Heart left ventricle (tissue), 16 donors: Measurements from ENCODE around the gene BNIP5. TPM values are rescaled to one million over a fixed set of nuclear protein-coding genes. Genes with fewer than 3 reads are reported as not detected.

Experiments used
- ATAC-seq, 4 donors: fragments of 200-7000 bp; cut with Tn5 transposase; one replicate each; pipeline ENCODE4 v1.9.1; 2020 to 2022; ENCODE audit warnings: moderate library complexity in 4 of 4, mild to moderate bottlenecking in 3 of 4, moderate number of reproducible peaks in 1 of 4
- DNase-seq, 5 donors: peaks; one replicate each; pipeline ENCODE4 v3.0.0-alpha.2; 2020
- H3K27ac ChIP-seq, 12 donors: fragments of 200-600 bp; sonication (generic) in 4 of 12; one replicate each; pipeline versions ENCODE4 v1.5.0 to v1.8.0; 2016 to 2022; ENCODE audit warnings: mild to moderate bottlenecking in 2 of 12
- H3K27me3 ChIP-seq, 9 donors: fragments of 200-600 bp; sonication (generic) in 2 of 9; one replicate each; pipeline versions ENCODE4 v1.5.1 to v1.8.0; 2016 to 2022; ENCODE audit warnings: mild to moderate bottlenecking in 3 of 9
- H3K36me3 ChIP-seq, 9 donors: fragments of 200-600 bp; sonication (generic) in 2 of 9; one replicate each; pipeline versions ENCODE4 v1.5.0 to v1.8.0; 2018 to 2022; ENCODE audit warnings: mild to moderate bottlenecking in 2 of 9
- H3K4me1 ChIP-seq, 12 donors: fragments of 200-600 bp; sonication (generic) in 4 of 12; one replicate each; pipeline versions ENCODE4 v1.5.0 to v1.8.0; 2016 to 2022; ENCODE audit warnings: mild to moderate bottlenecking in 3 of 12
- H3K4me3 ChIP-seq, 12 donors: fragments of 200-600 bp; sonication (generic) in 4 of 12; one replicate each; pipeline versions ENCODE4 v1.5.0 to v1.8.0; 2017 to 2022; ENCODE audit warnings: mild to moderate bottlenecking in 9 of 12, moderate library complexity in 4 of 12
- H3K9me3 ChIP-seq, 12 donors: fragments of 200-600 bp; sonication (generic) in 4 of 12; one replicate each; pipeline versions ENCODE4 v1.5.0 to v1.8.0; 2016 to 2022; ENCODE audit warnings: mild to moderate bottlenecking in 1 of 12
- POLR2A ChIP-seq, 2 donors: fragments of 450-650 bp; IDR thresholded peaks; one replicate each; pipeline ENCODE4 v1.6.1; 2017; ENCODE audit warnings: antibody characterized with exemption in 2 of 2, mild to moderate bottlenecking in 2 of 2, moderate library complexity in 2 of 2
- WGBS, 4 donors: extraction: QIAGEN DNeasy Blood & Tissue Kit in 2 of 4; methylation state at CpG; one replicate each; pipeline versions ENCODE4 v1.1.5 to v1.1.7; 2013 to 2018; 5-methylcytosine and 5-hydroxymethylcytosine counted together
- intact Hi-C, 10 donors: fragments of 100-400 bp; cut with DNase I; formaldehyde crosslinking; loops; one replicate each; pipeline versions ENCODE4 v1.11.1 to v1.14.2; 2022
- polyA plus RNA-seq, 2 donors: library from polyadenylated mRNA; stranded (reverse); fragments of 200-250 nt; gene quantifications; one replicate each; pipeline ENCODE4 v1.2.3, GENCODE V29; 2013
- total RNA-seq, 9 donors: library from RNA; depleted of rRNA in 2 of 9; stranded (reverse); fragments of >200 nt in 2 of 9; fragmentation: NEBNext Ultra II Directional in 3 of 9; extraction: Animal tissue kit (Norgen Biotek cat#: 25700) in 3 of 9; gene quantifications; one replicate each; pipeline versions ENCODE4 v1.1.0 to v1.2.4, GENCODE V29; 2016 to 2023
- TF ChIP-seq, protein P1 (sequence below), 12 donors: fragments of 200-600 bp; sonication (generic) in 4 of 12; IDR thresholded peaks; one replicate each; pipeline versions ENCODE4 v1.5.0 to v1.8.0; 2018 to 2022; ENCODE audit warnings: antibody characterized with exemption in 12 of 12, mild to moderate bottlenecking in 5 of 12
- donor health status: ischemic (EF 13 %, LVEDD 7.1; RV severe dilation, severe dysfunction).
- donor health status: healthy with polysubstance abuse.
- donor health status: DM: no; HTN: yes; CAD: no.
- donor health status: DM: no; HTN: no; CAD: no.
- donor health status: ischemic (EF 25% LVEDD 6.9; RV normal size, moderate dysfunction).
- donor health status: ischemic (EF 25% LVEDD 5.7; RV mildly dilated, moderate dysfunction).
- donor health status: healthy.
- donor health status: DM: yes; HTN: yes; CAD: no.
- donor health status: ischemic (EF 35%, LVEDD 5.7; RV mildly dilated, moderate dysfunction).
- donor health status: nonischemic (EF 11% LVEDD 7.7; RV severe dilation, severe dysfunction).
- donor health status: DM: yes; HTN: yes; CAD: no.
- donor health status: PGD.
- donor health status: ischemic (EF 29% LVEDD 5.4; RV normal size, mild dysfunction).
- donor health status: nonischemic (EF 23%, LVEDD 6.1; RV moderate dilation, normal function).

The BNIP5 gene
- total and polyA plus RNA-seq, 11 donors: not detected

GRCh38 chr6:36337814-36338213 is 1.1 kb upstream of the BNIP5 start:
- TF ChIP-seq, protein P1, sequence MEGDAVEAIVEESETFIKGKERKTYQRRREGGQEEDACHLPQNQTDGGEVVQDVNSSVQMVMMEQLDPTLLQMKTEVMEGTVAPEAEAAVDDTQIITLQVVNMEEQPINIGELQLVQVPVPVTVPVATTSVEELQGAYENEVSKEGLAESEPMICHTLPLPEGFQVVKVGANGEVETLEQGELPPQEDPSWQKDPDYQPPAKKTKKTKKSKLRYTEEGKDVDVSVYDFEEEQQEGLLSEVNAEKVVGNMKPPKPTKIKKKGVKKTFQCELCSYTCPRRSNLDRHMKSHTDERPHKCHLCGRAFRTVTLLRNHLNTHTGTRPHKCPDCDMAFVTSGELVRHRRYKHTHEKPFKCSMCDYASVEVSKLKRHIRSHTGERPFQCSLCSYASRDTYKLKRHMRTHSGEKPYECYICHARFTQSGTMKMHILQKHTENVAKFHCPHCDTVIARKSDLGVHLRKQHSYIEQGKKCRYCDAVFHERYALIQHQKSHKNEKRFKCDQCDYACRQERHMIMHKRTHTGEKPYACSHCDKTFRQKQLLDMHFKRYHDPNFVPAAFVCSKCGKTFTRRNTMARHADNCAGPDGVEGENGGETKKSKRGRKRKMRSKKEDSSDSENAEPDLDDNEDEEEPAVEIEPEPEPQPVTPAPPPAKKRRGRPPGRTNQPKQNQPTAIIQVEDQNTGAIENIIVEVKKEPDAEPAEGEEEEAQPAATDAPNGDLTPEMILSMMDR (IDR thresholded peaks at IDR 0.05): no peak
- no peak for TF ChIP-seq POLR2A (IDR thresholded peaks at IDR 0.05)
- H3K36me3 ChIP-seq: no peaks in the 10 kb centered on the region
- peaks cover 0 to 34% (median 10%) of the 10 kb centered on the region in 9 donors for H3K27me3 ChIP-seq
- ATAC-seq: peak in 1 of 4 donors; percentile 16
- no peaks in the 10 kb centered on the region for H3K9me3 ChIP-seq
- no peak for DNase-seq
- no peak overlapping the region for H3K4me3 ChIP-seq
- no peak overlapping the region for H3K27ac ChIP-seq
- peaks cover 0 to 29% (median 17%) of the 10 kb centered on the region in 12 donors for H3K4me1 ChIP-seq
- intact Hi-C loops: no loop called here
- WGBS, 4 donors: 89 to 96% (median 91%) methylated on average over 1 of the region's 1 CpG

- TF ChIP-seq, protein P1 (IDR thresholded peaks at IDR 0.05): no peak
- TF ChIP-seq POLR2A (IDR thresholded peaks at IDR 0.05): no peak
- H3K4me3 ChIP-seq: no peak overlapping the region
- H3K9me3 ChIP-seq: no peaks in the 10 kb centered on the region
- ATAC-seq (no peak), DNase-seq (no peak)
- H3K4me1 ChIP-seq: peaks cover 0 to 28% (median 17%) of the 10 kb centered on the region in 12 donors
- intact Hi-C loops: no loop called here
- WGBS, 4 donors: 87 to 94% (median 89%) methylated on average over 5 of the region's 5 CpGs
- peaks cover 0 to 35% (median 9%) of the 10 kb centered on the region in 9 donors for H3K27me3 ChIP-seq
- H3K27ac ChIP-seq: no peak overlapping the region
- H3K36me3 ChIP-seq: no peaks in the 10 kb centered on the region
Observed at GRCh38 chr6:36336208-36336710, 429 bp downstream of the BNIP5 start.

DNA sequence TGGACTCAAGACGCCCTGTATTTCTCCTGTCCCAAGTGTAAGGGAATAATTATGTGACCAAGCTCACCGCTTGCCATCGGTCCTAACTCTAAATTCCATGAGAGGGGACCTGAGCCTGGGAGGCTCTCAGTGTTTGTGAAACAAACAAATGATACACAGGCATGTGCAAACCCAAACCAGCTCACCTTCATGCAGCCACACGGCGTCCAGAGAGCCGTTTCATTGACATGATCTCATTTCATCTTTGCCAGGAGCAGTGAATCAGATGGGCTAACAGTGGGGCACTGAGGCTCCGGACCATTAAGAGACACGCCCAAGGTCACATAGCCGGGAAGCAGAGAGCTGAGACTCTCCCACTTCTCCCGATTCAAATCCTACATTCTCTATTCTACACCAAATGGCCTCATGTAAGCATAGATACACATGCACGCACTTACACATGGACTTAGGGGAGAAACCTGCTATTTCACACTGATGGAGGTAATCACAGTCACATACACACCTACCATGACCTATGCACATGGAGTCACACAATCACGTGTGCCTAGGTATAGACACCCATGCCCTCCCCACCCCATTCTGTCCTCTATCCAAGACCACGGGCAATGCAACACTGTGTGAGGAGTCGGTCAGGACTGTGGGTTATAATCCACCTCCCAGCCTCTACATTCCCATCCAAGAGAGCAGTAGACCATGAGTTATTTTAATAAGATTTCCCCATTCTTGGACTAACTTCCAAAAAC is 1.1 kb downstream of the BNIP5 start:
- Histone ChIP-seq H3K36me3 (no peaks in the 10 kb centered on the region), H3K9me3 (no peaks in the 10 kb centered on the region), H3K4me1 (peaks cover 0 to 21% (median 12%) of the 10 kb centered on the region in 12 donors), H3K4me3 (no peak overlapping the region), H3K27ac (peak overlapping the region in 1 of 12 donors; percentile 4), H3K27me3 (peaks cover 0 to 38% (median 9%) of the 10 kb centered on the region in 9 donors)
- intact Hi-C loops: no loop called here
- ATAC-seq: no peak
- TF ChIP-seq POLR2A (IDR thresholded peaks at IDR 0.05): no peak
- TF ChIP-seq, protein P1 (IDR thresholded peaks at IDR 0.05): no peak
- WGBS, 4 donors: 89 to 94% (median 91%) methylated on average over 14 of the region's 14 CpGs
- no peak for DNase-seq

- H3K27me3 ChIP-seq: peaks cover 0 to 45% (median 9%) of the 10 kb centered on the region in 9 donors
- 48 to 56% (median 54%) methylated on average over 14 of the region's 14 CpGs for WGBS, 4 donors
Observed at GRCh38 chr6:36334832-36335459, 1.7 kb downstream of the BNIP5 start.

More at GRCh38 chr6:36334832-36335459, 1.7 kb downstream of the BNIP5 start:
- Histone ChIP-seq H3K4me1 (peaks cover 0 to 18% (median 11%) of the 10 kb centered on the region in 12 donors), H3K4me3 (no peak overlapping the region), H3K27ac (peak overlapping the region in 1 of 12 donors; percentile 4), H3K9me3 (no peaks in the 10 kb centered on the region), H3K36me3 (no peaks in the 10 kb centered on the region)
- ATAC-seq (peak in 2 of 4 donors; percentile 11 to 22), DNase-seq (no peak)
- intact Hi-C loops: no loop called here
- no peak for TF ChIP-seq POLR2A (IDR thresholded peaks at IDR 0.05)
- TF ChIP-seq, protein P1 (IDR thresholded peaks at IDR 0.05): no peak
